HepG2 (cell line): ENCODE results near the gene CFAP221. TPM values are rescaled to one million over a fixed set of nuclear protein-coding genes. Genes with fewer than 3 reads are reported as not detected.

Experiments used
- DR1 ChIP-seq: sonication (generic); formaldehyde crosslinking; IDR thresholded peaks from 2 replicates; pipeline ENCODE4 v1.8.0; 2021; ENCODE audit warnings: mild to moderate bottlenecking, missing genetic modification reagents, inconsistent platforms
- FOSL1 ChIP-seq: sonication (generic); formaldehyde crosslinking; IDR thresholded peaks from 2 replicates; pipeline ENCODE4 v1.9.0; 2021; ENCODE audit warnings: missing genetic modification reagents, borderline replicate concordance
- MBNL3 ChIP-seq: fragments of 250-450 bp; sonication (Bioruptor Pico); conservative IDR thresholded peaks from 2 replicates; pipeline ENCODE4 v1.8.0; 2022; ENCODE audit warnings: mild to moderate bottlenecking, inconsistent platforms
- NFATC3 ChIP-seq: sonication (generic); formaldehyde crosslinking; IDR thresholded peaks from 2 replicates; pipeline ENCODE4 v1.5.1; 2020; ENCODE audit warnings: mild to moderate bottlenecking, missing genetic modification reagents
- NFE2 ChIP-seq: sonication (generic); formaldehyde crosslinking; IDR thresholded peaks from 2 replicates; pipeline ENCODE4 v1.4.0; 2020; ENCODE audit warnings: missing genetic modification reagents
- SP5 ChIP-seq: IDR thresholded peaks from 2 replicates; pipeline ENCODE4 v1.6.1; 2016; ENCODE audit warnings: low read depth, borderline replicate concordance
- SSRP1 ChIP-seq: IDR thresholded peaks from 2 replicates; pipeline ENCODE4 v1.6.1; 2016; ENCODE audit warnings: control low read depth
- ZNF607 ChIP-seq: sonication (generic); formaldehyde crosslinking; IDR thresholded peaks from 2 replicates; pipeline ENCODE4 v1.5.1; 2020; ENCODE audit warnings: missing genetic modification reagents, mild to moderate bottlenecking, borderline replicate concordance
- polyA plus RNA-seq, 8 experiments: library from polyadenylated mRNA; depleted of rRNA in 3 of 8; stranded (reverse) in 7 of 8; unstranded in 1 of 8; fragments of >200 nt; fragmentation: Illumina TruSeq in 4 of 8; extraction: Trizol in 4 of 8; gene quantifications; 2 replicates each; pipeline versions ENCODE4 v1.2.1 to v1.2.3, GENCODE V29; 2011 to 2016; ENCODE audit warnings: low read depth in 4 of 8, missing spikeins in 1 of 8, mixed read lengths in 1 of 8; ENCODE audit not compliant: insufficient read depth in 1 of 8
- total RNA-seq, 5 experiments: library from RNA; depleted of rRNA; stranded (reverse); fragments of >200 nt; fragmentation: Illumina TruSeq; extraction: Trizol; gene quantifications; 2 replicates each; pipeline ENCODE4 v1.2.3, GENCODE V29; 2016; ENCODE audit warnings: low read depth in 1 of 5
- TF ChIP-seq, protein P1 (sequence below): sonication (generic); formaldehyde crosslinking; IDR thresholded peaks from 2 replicates; pipeline ENCODE4 v1.4.0; 2020; ENCODE audit warnings: missing genetic modification reagents
- TF ChIP-seq, protein P2 (sequence below): sonication (generic); formaldehyde crosslinking; IDR thresholded peaks from 2 replicates; pipeline ENCODE4; 2020; ENCODE audit warnings: missing genetic modification reagents, mild to moderate bottlenecking, borderline replicate concordance
- TF ChIP-seq, protein P3 (sequence below): sonication (generic); formaldehyde crosslinking; IDR thresholded peaks from 2 replicates; pipeline ENCODE4 v1.4.0; 2020; ENCODE audit warnings: missing genetic modification reagents
- TF ChIP-seq, protein P4 (sequence below): sonication (generic); formaldehyde crosslinking; IDR thresholded peaks from 2 replicates; pipeline ENCODE4 v1.5.1; 2020; ENCODE audit warnings: missing genetic modification reagents, mild to moderate bottlenecking, borderline replicate concordance
- TF ChIP-seq, protein P5 (sequence below): IDR thresholded peaks from 2 replicates; pipeline ENCODE4 v1.6.1; 2016; ENCODE audit warnings: missing genetic modification reagents, missing compliant biosample characterization

The CFAP221 gene
- total and polyA plus RNA-seq, 2 of the 13 experiments (the other 11 are each of a cell fraction or from before 2014, with no cell fraction given), result not detected

DNA sequence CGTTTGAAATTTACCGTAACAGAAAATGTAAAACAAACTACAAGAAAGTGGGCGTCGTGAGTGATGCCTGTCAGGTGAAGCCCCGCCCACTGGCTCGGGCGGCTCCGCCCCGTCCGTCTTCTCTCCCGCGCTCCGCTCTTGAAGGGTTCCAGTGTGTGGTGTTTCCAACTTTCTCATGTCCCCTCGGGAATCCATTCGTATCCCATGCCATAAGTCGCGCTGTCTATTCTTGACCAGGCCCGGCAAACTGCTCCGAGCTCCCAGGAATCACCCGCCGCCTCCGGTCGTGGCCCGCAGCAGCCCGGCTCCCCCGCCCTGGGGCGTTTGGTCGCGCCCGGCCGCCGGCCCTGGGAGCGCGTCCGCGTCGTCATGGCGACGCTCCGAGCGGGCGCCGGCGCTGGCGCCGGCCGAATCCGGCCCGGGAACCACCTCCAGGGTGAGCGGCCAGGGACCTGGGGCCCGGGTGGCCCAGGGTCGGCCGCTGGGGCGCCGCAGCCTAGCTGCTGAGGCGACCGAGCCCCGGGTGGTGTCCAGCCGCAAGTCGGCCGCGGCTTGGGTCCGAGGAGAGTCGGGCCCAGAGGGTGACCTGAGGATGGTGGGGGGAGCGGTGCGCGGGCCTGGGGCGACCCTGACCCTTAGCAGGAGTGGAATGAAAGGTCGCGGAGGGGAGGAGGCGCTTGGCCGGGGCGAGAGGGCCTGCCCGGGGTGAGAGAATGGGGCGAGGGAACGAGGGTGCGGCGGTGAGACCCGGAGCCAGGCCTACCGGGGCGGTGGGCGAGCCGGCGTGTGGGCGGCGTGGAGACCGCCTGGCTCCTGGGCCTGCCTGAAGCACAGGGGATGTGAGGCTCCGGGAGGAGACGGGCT, at the start of gene CFAP221 (continued):
- TF ChIP-seq, protein P1, sequence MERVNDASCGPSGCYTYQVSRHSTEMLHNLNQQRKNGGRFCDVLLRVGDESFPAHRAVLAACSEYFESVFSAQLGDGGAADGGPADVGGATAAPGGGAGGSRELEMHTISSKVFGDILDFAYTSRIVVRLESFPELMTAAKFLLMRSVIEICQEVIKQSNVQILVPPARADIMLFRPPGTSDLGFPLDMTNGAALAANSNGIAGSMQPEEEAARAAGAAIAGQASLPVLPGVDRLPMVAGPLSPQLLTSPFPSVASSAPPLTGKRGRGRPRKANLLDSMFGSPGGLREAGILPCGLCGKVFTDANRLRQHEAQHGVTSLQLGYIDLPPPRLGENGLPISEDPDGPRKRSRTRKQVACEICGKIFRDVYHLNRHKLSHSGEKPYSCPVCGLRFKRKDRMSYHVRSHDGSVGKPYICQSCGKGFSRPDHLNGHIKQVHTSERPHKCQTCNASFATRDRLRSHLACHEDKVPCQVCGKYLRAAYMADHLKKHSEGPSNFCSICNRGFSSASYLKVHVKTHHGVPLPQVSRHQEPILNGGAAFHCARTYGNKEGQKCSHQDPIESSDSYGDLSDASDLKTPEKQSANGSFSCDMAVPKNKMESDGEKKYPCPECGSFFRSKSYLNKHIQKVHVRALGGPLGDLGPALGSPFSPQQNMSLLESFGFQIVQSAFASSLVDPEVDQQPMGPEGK (CRISPR knock-in tag), result peak; percentile 61
- TF ChIP-seq NFATC3 (CRISPR knock-in tag), result no peak
- TF ChIP-seq MBNL3 (CRISPR knock-in tag), result no peak
- TF ChIP-seq FOSL1, result peak; percentile 31; the same call in 1 of the 2 replicates
- TF ChIP-seq NFE2 (CRISPR knock-in tag), result no peak
- TF ChIP-seq, protein P2, sequence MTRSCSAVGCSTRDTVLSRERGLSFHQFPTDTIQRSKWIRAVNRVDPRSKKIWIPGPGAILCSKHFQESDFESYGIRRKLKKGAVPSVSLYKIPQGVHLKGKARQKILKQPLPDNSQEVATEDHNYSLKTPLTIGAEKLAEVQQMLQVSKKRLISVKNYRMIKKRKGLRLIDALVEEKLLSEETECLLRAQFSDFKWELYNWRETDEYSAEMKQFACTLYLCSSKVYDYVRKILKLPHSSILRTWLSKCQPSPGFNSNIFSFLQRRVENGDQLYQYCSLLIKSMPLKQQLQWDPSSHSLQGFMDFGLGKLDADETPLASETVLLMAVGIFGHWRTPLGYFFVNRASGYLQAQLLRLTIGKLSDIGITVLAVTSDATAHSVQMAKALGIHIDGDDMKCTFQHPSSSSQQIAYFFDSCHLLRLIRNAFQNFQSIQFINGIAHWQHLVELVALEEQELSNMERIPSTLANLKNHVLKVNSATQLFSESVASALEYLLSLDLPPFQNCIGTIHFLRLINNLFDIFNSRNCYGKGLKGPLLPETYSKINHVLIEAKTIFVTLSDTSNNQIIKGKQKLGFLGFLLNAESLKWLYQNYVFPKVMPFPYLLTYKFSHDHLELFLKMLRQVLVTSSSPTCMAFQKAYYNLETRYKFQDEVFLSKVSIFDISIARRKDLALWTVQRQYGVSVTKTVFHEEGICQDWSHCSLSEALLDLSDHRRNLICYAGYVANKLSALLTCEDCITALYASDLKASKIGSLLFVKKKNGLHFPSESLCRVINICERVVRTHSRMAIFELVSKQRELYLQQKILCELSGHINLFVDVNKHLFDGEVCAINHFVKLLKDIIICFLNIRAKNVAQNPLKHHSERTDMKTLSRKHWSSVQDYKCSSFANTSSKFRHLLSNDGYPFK (CRISPR knock-in tag), result no peak
- TF ChIP-seq ZNF607 (CRISPR knock-in tag), result peak; percentile 28; the same call in 1 of the 2 replicates
- no peak for TF ChIP-seq SSRP1
- TF ChIP-seq DR1, result no peak; the same call in 1 of the 2 replicates
- TF ChIP-seq SP5 (CRISPR knock-in tag), result 0 out of 2 replicates have a peak, but pooled peaks have one; percentile 55
- TF ChIP-seq, protein P3, sequence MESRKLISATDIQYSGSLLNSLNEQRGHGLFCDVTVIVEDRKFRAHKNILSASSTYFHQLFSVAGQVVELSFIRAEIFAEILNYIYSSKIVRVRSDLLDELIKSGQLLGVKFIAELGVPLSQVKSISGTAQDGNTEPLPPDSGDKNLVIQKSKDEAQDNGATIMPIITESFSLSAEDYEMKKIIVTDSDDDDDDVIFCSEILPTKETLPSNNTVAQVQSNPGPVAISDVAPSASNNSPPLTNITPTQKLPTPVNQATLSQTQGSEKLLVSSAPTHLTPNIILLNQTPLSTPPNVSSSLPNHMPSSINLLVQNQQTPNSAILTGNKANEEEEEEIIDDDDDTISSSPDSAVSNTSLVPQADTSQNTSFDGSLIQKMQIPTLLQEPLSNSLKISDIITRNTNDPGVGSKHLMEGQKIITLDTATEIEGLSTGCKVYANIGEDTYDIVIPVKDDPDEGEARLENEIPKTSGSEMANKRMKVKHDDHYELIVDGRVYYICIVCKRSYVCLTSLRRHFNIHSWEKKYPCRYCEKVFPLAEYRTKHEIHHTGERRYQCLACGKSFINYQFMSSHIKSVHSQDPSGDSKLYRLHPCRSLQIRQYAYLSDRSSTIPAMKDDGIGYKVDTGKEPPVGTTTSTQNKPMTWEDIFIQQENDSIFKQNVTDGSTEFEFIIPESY (CRISPR knock-in tag), result no peak
- TF ChIP-seq, protein P4, sequence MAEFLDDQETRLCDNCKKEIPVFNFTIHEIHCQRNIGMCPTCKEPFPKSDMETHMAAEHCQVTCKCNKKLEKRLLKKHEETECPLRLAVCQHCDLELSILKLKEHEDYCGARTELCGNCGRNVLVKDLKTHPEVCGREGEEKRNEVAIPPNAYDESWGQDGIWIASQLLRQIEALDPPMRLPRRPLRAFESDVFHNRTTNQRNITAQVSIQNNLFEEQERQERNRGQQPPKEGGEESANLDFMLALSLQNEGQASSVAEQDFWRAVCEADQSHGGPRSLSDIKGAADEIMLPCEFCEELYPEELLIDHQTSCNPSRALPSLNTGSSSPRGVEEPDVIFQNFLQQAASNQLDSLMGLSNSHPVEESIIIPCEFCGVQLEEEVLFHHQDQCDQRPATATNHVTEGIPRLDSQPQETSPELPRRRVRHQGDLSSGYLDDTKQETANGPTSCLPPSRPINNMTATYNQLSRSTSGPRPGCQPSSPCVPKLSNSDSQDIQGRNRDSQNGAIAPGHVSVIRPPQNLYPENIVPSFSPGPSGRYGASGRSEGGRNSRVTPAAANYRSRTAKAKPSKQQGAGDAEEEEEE (CRISPR knock-in tag), result no peak
- TF ChIP-seq, protein P5, sequence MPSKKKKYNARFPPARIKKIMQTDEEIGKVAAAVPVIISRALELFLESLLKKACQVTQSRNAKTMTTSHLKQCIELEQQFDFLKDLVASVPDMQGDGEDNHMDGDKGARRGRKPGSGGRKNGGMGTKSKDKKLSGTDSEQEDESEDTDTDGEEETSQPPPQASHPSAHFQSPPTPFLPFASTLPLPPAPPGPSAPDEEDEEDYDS (CRISPR knock-in tag), result no peak
